HG03095 (cell line): ENCODE measurements around the gene CLDN14.

Experiments used
- ATAC-seq: cut with Tn5 transposase; IDR thresholded peaks from one replicate; pipeline ENCODE4 v1.9.1; 2021; ENCODE audit warnings: moderate library complexity; ENCODE audit not compliant: unreplicated experiment

The CLDN14 gene, protein sequence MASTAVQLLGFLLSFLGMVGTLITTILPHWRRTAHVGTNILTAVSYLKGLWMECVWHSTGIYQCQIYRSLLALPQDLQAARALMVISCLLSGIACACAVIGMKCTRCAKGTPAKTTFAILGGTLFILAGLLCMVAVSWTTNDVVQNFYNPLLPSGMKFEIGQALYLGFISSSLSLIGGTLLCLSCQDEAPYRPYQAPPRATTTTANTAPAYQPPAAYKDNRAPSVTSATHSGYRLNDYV

DNA sequence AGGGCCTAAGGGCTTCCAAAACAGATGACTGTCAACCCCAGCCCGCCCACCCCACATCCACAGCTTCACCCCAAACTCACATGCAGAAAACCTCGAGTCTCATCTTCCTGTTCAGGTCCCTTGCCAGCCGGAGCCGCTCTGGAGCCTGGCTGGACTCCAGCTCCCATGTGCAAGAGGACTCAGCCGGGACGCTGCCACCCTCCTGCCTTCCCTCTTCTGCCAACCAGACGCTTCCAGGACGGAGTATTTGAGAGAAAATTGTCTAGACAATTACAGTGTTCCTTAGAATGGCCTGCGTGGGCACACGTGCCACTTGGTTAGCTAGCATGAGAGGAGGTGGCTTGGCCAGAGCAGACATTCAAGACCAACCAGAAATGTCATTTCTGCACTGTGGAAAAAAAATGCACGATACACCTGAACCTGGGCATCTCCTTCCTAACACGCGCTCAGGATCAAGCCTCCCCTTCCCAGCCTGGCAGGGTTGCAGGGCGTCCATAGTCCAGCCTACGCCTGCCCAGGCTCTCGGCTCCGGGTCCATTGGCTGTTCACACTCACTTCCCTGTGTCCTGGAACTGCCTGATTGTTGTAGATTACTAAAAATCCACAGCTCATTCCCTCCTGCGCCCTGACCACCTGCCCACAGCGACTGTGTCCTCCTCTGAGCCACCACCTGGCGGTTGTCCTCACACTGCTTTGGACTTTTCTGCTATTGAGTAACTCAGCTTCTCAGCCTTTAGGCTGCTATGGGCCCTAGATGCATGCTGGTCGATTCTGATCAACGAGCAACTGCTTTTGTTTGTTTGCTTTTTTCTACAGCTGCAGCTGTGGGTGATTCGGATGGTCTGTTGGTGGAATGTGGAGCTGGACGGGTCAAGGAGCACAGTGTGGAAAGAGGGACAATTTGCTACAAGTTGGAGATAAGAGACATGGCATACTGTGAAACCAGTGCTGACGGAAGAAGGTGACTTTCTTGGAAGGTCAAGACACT is at the start of gene CLDN14:
TSS of gene CLDN14 (minus strand) at position 708 of the 988 bp plus-strand sequence. CDS start 18,427 bp downstream, outside the sequence.
- ATAC-seq = no peak

DNA sequence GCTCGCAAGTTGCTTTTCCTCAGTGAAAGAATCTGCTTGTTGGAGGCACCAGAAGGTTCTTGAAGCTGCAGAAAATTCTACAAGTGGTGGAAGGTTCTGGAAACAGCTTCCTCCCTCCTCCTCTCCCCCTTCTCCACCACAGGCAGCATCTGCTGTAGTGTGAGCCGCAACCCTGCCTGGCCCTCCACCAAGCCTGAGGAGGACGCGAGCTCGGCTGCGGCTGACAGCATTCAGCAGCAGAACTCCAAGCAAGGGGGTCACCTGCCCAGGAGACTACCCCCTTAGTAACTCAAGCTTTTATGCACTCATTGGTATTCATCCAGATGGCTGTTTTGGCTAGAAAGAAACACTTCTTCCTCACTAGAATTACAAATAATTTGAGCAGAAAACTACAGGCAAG is 48.8 kb upstream of the CLDN14 start:
- no peak for ATAC-seq

DNA sequence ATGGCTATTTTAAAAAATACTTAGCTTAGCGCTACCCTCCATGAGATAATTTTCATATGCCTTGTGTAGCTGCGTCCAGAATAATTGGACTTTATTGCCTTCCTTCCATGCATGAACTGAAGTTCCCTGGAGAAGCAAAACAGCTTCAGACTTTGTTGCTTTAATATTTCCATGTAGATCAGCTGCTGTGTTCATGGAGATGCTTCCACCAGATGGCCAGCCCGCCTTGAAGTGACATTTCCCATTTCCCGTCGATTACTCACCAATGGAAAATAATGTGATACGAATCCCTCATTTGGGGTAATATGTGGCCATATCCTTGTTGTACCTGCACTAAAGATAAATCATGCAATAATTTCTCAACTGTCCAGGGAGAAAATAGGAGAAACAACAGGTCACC is 47.4 kb upstream of the CLDN14 start:
- ATAC-seq = no peak

DNA sequence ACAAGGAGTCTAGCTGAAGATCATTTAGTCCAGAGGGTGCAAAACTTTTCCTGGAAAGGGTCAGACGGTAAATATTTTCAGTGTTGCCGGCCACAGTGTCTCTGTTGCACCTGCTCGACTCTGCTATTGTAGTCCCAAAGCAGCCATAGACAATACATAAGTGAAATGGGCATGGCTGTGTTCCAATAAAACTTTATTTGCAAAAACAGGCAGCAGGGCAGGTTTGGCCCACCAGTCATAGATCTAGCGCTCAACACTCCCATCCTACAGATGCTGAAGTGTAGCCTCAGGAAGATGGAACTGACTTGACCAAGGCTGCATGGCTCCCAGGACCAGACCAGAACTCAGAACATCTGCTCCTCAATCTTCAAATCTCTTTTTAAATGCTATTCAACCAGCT is 46.2 kb upstream of the CLDN14 start:
- ATAC-seq = no peak

DNA sequence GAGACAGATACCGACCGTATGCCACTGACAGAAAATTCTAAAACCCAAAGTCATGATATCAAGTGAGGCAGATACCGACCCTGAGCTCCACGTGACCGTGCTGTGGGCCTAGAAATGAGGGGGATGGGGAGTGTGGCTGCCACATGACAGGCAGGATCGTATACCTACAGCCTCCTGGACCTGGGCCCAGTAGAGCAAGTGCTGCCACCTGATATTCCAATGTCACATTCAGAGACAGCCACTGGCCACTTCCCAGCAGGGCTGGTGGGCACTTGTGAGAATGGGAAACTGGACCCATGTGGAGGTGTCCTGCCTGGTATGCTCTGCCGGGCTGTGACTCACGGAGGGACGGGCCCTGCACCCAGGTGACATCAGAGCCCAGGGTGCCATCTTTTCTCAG is 44.6 kb upstream of the CLDN14 start:
- no peak for ATAC-seq

DNA sequence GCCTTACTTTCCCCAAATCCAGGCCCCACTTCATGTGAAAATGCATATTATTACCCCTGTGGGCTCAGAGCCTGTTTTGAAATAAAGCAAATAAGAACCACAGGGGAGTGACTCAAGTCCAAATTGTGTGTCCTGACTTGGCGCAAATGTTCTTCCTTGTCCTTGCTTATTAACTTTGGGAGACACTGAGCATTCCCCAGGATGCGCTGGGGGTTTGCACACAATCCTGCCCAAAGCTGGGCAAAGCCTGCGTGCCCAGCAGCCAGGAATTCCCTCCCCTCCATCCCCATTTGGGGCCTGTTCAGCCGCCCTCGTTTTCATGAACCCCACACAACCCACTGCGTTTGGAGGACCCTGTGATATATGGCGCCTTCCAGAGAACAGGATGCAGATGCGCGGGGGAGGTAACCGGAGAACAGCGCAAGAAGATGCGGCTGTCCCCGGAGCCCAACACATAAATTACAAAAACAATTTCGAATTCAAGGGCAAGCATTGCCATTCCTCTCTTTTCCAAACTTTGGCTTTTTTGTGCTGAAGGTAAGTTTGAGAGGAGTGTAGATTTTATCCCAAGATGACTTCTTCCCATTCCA is 42.4 kb upstream of the CLDN14 start:
- ATAC-seq = no peak

DNA sequence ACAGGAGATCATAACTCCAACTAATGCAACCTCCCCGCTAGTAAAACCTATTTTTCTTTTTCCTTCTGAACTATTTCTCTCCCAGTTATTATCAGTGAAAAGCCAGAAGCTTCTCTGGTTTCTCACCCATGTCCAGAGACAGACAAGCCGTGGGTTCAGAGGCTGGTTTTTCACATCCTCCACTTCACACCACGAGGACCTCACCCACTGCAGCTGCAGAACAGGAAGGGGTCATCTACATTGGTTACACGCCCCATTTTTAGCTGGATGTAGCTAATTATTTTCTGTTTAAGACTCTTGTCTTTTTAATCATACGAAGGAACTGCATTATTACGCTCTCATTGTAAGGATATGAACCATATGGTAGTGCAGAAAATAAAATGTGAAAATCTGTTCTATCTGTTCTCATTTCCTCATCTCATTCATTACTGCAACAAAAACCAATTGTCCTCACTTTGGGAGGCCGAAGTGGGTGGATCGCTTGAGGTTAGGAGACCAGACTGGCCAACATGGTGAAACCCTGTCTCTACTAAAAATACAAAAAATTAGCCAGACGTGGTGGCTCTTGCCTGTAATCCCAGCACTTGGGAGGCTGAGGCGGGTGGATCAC is 39.1 kb upstream of the CLDN14 start:
- ATAC-seq = no peak

DNA sequence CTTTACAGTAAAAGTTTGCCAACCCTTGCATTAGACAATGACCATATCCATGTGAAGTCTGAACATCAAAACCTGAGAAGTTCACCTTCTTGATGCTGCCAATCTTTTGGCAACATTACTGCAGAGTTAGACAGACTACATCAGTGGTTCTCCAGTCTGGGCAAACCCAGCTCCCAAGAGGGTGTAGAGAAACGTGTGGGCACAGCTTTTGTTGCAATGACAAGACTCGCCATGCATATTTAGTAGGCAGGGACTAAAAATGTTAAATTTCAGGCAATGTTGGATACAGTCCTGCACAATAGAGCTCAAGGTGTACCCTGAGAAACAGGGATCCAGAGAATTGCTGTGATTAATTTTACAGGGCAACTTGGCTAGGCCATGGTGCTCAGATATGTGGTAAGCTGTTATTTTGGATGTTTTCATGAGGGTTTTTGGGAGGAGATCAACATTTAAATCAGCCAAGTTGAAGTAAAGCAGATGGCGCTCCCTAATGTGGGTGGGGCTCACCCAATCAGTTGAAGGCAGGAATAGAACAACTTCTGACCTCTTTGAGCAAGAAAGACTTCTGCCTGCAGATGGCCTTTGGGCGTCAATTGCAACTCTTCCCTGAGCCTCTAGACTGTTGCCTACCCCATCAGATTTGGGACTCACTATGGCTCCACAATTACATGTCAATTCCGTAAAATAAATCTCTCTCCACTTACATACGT is 37.6 kb upstream of the CLDN14 start:
- ATAC-seq = no peak

DNA sequence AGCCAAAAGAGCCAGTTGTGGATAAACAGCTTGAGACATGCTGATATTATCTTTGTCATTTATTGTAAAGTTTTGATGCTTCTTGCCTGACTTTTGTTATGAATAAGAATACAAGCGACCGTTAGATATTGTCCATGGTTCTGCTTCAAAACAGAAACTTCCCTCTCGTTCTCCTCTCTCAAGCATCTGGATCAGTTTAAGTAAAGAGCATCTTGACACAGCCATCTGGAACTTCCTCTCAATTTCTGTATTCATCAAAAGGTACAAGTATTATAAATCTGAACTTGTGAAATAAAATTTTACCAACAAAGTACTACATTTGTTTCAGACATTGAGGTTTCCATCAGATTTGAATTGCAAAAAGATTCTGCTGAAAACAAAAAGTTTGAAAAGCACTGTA is 36.4 kb upstream of the CLDN14 start:
- no peak for ATAC-seq

DNA sequence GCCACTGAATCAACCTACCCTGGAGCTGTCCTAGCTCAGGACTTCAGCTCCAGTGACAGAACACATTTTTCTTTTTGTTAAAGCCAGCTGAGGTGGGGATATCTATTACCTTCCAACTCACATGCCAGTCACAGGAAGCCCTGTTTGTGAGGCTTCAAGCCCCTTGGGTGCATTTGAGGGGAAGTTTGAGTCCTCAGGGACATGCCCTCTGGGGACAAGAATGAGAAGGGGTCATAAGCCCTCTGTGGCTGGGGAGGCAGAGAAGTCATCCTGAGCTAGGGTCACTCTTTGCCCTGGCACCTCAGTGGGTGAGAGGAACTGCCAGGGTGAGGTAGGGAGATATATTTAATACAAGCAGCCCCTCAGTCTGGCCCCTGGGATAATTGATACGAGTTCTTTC is 33.5 kb upstream of the CLDN14 start:
- ATAC-seq = no peak

DNA sequence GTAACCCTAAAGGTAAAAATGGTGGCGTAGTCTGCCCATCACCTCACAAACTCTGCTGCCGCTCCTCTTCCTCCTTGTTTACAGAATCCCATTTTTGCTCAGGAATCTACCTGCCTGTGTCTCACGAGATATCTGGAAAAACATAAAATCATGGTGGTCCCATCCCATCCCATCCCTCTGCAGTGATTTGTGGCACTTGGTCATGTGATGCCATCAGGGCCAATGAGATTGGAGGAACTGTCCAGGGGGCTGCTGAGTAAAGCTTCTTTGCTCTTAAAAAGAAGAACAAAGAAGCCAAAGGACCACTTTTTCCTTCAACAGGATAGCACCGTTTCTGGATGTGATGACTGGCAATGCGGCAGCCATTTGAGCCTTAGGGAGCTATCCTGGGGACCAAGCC is 33.0 kb upstream of the CLDN14 start:
- ATAC-seq = no peak

DNA sequence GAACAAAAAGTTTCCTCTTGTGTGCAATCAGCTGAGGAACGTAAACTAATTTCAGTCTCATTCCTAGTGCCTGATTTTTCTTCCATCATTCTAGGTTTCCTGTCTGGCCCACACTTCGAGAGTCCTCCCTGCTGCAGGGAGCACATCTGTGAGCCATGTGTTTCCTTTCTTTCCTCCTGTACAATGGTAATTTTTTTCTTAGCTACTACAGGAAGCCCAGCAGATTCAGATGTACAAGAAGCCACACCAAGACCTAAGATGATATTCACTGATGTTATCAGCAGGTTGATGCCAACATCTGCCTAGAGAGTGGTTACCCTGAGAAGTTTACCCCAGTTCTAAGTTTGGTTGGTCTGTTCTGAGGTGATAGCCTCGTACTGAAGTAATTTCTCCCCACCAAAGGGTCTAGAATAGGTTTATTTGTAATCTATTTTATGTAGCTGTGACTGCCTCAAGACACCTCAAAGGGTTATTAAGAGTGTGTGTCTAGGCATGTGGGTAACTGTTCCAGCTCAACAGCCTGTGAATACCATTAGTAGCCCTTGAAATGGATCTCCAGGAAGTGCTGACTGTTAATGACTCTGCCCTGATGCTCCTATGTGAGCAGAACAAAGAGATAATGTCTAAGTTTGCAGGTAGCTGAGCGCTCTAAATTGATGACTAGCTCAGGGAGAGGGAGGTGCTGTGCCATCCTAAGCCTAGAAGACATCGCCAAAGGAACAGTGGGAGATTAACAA is 31.7 kb upstream of the CLDN14 start:
- ATAC-seq = no peak

DNA sequence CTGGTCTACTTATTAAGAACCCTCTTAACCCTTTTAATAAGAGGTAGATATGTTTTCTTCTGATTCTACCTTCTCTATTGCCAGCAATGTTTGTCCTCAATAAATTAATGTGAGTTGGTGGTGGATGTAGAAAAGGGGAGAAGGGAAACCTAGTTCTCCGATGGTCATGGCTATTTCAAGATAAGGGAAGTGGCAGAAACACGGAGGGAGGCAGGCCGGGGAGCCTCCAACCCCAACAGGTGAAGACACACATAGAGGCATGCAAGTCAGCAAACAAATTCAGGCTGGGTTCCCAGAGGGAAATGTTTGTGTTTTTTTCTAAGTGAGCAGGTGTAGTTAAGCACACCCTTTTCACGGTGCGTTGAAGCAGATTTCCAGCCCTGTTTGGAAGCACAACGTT is 31.0 kb upstream of the CLDN14 start:
- no peak for ATAC-seq

DNA sequence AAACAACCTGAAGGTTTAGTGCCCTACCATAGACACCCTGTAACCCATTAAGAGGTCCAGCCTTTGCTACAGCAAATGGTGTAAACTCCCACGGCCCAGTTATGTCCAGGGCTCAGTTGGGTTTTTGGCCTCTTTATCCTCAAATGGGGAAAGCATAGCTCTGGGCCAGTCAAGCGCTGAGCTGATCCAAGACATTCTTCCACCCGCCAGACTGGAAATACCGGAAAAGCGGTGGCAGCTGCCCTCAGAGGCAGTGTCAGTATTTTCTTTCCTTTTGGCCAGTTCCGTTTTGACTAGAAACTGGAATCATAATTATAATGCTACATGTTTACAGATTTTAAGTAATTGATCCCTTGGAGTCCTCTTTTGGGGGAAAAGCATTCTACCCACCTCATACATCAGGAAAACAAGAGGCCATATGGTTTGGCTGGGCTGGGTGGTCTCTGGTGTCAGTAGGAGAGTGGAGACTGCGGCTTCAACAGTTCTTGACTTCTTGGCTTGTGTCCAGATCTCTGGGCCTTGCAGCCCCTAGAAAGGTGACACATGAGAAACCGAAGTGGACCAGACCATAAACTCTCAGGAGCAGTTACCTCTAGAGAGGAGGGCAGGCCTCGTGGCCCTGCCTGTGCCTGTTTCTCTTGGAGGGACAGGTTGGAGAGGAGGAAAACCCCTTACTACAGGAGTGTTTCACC is 30.2 kb upstream of the CLDN14 start:
- no peak for ATAC-seq

DNA sequence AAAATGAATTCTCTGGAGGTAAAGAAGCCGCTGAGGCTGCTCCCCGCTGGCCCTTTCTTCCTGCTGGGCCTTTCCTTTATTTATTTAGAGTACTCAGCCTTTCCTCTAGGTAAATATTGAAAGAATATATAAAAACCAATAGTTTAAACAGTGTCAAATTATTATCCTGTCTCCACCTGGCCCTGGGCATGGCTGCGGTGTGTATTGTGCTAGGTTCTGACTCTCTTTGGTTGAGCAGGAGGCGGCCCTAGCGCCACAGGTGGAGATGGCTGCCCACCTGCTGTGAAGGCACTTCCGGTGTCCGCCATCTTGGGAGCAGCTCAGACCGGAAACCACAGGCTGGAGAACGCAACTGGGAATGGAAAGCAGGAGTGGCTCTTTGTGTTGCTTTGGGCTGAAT is 29.0 kb upstream of the CLDN14 start:
- ATAC-seq = no peak

DNA sequence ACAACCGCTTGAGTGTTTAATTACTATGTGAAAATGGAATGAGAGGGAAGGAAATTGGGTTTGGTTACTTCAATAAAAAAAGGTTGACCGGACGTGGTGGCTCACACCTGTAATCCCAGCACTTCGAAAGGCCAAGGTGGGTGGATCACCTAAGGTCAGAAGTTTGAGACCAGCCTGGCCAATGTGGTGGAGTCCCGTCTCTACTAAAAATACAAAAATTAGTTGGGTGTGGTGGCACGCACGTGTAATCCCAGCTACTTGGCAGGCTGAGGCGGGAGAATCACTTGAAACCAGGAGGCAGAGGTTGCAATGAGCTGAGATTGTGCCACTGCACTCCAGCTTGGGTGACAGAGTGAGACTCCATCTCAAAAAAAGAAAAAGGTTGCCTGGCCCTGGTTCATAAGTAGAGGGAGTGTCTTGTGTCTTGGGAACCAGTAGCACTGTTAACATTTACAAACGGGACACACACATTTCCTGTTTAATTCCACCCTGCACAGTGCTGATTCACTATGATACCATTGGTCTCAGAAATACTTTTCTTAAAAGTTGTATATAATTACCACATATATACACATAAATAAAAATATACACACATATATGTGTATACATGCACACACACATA is 27.6 kb upstream of the CLDN14 start:
- no peak for ATAC-seq

DNA sequence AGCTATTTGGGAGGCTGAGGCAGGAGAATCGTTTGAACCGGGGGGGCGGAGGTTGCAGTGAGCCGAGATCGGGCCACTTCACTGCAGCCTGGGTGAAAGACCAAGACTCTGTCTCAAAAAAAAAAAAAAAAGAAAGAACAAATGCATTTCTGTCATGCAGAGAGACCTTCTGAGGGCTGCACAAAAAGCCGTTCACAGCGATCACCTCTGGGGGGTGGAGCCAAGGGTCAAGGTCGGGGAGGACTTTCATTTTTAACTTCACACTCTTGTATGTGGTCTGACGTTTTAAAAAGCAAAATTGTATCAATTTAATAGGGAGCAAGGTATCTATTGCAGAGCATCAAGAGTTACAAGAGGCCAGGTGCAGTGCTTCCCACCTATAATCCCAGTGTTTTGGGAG is 26.6 kb upstream of the CLDN14 start:
- no peak for ATAC-seq

DNA sequence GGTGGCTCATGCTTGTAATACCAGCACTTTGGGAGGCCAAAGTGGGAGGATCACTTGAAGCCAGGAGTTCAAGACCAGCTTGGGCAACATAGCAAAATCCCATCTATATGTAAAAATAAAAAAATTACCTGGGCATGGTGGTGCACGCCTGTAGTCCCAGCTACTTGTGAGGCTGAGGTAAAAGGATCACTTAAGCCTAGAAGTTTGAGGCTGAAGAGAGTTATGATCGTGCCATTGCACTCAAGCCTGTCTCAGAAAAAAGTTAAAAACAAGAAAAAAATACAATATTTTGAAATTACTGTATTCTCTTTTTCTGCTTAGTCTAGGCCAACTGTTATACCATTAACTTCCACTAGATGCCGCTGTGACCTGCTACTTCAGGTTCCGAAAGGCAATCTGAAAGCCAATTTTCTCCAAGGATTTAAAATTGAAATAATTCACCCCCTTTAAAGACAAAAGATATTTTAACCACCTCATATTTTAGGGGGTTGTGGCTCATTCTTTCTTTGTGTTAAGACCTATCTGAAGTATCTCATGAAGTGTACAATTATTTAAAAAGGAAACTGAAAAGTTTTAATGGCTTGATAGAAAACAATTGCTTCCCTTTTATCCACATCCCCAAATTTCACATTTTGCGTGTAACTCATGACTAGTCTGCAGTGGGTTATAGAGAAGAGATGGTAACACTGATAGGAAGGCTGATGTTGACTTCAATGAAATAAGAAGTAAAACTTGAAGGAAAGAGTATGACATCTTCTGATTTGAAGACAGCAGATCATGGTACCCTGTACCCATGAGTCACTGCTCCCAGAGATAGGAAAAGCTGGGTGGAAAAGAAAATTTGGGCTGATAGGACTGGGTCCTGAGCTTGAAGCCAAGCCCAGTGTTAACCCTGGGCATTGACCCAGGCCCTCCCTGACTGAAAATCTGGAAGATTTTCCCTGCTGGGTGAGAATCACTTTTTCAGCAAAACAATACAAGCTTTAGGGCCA is 24.4 kb upstream of the CLDN14 start:
- no peak for ATAC-seq
